GM20000 (cell line): ENCODE data around the gene KLF6.
A peak's percentile ranks its signal among the peaks of the same experiment; 100 is the strongest.

Experiments
- DNase-seq: peaks from one replicate; pipeline ENCODE4 v3.0.0; 2012; ENCODE audit warnings: low spot score
- TF ChIP-seq, protein P1 (sequence below): IDR thresholded peaks from 2 replicates; pipeline ENCODE4 v1.5.1; 2012; ENCODE audit warnings: mild to moderate bottlenecking, control low read depth; ENCODE audit errors: extremely low read depth, missing control alignments

Gene KLF6

DNA sequence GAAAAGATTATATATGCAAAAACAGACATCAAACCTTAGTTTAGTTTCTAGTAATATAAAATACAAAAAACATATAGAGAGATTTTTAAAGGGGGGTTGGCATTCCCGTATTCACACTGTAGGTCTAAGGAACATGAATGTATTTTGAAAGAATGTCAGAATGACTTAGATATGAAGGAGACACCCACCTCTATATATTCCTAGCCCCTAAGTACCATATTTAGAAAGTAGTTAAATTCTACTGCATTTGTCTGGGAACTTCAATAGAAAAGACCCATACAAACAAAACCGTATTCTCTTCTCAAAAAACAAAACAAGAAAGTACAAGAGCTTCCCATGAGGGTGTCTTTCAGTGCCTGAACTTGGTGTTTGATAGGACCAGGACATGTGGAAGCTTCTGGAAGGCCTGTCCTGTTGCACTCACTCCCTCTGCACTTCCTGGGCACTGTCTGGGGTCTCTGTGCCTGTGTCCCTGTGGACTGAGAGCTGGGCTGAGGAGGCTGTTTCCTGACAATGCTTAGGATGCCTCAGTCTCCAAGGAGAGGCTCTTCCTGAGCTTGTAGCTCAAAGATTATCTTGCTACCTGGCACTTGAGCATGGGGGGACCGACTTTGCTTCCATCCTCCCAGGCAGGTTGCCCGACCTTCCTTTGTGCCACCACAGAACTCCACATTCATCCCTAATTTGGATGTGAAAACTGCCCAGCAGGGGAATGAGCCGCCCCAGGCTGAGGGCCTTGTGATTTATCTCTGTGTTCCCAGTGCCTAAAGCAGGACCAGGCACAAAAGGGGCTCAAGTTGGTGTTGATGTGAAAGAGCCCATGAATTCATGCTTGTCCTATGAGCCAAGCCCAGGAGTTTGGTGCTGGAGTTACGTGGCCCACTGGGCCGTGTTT is 44.4 kb upstream of the KLF6 start:
- TF ChIP-seq, protein P1, sequence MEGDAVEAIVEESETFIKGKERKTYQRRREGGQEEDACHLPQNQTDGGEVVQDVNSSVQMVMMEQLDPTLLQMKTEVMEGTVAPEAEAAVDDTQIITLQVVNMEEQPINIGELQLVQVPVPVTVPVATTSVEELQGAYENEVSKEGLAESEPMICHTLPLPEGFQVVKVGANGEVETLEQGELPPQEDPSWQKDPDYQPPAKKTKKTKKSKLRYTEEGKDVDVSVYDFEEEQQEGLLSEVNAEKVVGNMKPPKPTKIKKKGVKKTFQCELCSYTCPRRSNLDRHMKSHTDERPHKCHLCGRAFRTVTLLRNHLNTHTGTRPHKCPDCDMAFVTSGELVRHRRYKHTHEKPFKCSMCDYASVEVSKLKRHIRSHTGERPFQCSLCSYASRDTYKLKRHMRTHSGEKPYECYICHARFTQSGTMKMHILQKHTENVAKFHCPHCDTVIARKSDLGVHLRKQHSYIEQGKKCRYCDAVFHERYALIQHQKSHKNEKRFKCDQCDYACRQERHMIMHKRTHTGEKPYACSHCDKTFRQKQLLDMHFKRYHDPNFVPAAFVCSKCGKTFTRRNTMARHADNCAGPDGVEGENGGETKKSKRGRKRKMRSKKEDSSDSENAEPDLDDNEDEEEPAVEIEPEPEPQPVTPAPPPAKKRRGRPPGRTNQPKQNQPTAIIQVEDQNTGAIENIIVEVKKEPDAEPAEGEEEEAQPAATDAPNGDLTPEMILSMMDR, result no peak
- DNase-seq, result no peak

DNA sequence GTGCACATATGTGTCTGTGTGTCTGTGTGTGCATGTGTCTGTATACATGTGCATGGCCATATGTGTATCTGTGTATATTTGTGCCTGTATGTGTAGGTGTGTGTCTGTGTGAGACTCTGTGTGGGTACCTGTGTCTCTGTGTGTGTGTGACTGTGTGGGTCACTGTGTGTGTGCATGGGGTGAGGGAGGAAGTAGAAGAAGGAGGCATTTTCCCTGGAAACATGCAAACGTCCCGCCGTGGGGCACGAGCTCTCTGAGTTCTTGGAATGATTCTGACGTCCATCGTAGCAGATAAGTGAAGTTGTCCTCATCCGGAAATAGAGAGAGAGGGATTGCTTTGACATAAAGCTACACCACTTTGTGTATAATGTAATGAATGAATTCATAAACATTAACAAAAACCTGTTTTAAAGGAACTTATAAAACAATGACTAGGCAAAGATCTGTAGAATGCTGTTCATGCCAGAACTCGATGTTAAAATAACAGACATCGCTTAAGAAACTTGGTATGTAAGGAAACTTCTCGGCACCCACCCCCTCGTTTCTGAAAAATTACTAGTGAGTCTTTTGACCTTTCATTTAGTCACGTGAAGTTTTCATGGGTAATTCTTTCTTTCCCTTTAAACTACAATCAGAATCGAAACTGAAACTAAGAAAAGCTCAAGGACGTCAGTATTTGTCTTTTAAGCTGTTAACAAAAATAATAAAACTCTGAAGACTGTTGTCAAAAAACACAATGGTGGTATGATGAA is 43.6 kb upstream of the KLF6 start:
- TF ChIP-seq, protein P1, result no peak
- DNase-seq, result peak; percentile 46

DNA sequence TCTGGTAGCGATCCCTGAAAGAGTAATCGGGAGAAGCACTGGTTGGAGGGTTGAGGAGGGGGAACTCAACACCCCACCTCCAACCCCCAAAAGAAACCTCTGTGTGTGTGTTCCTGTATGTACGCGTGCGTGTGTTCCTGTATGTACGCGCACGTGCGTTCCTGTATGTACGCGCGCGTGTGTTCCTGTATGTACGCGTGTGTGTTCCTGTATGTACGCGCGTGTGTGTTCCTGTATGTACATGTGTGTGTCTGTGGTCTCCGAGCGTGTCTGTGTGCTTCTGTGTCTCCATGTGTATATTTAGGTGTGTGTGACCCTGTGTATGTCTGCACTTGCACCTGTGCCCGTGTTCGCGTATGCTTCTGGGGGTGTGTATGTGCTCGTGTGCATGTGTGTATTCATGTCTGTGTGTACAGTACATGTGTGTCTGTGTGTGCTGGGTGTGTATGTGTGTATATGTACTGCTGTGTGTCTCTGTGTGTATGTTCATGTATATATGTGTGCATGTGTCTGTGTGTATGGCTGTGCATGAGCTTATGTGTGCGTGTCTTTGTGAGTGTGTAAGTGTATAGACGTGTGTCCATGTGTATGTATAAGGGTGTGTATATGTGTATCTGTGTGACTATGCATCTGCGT is 42.9 kb upstream of the KLF6 start:
- no peak for DNase-seq
- TF ChIP-seq, protein P1, result no peak

DNA sequence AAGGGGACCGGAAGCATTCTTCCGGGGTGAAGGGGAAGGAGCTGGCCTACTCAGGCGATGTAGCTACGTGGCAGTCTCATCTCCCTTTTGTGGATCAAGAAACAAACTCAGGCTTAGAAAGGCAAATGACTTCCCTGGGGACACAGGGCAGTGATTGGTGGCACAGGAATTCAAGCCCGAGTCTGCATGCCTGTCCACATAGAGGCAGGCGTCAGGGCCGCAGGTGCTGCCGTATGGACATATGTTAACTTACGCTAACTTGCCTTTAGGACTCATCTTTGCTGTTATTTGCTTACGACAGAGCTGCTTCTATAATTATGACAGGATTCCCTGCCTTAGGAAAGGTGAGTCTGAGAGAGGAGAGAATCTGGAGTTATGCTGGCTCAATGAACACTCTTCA is 42.3 kb upstream of the KLF6 start:
- TF ChIP-seq, protein P1, result no peak
- no peak for DNase-seq

DNA sequence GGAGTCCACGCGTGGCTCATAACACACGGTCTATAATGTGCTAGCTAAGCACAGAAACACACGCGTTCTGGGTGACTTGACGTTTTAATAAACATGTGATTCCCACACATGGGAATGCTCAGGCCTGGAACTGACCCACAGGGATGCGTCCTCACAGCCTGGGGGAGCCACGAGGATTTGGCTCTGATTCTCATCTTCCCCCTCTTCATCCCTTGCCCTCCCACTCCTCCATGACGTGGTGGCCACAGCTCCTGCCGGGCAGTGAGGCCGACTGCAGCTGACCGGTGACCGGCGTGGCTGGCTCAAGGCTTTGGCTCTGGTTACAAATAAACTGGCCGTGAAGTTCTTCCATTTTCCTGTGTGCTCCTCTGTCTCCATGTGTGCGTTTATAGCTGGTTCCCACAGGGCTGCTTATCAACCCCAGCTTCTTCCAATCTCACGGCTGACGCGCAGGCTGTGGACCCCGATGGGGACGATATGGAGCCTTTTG is 40.9 kb upstream of the KLF6 start:
- TF ChIP-seq, protein P1, result no peak
- no peak for DNase-seq

DNA sequence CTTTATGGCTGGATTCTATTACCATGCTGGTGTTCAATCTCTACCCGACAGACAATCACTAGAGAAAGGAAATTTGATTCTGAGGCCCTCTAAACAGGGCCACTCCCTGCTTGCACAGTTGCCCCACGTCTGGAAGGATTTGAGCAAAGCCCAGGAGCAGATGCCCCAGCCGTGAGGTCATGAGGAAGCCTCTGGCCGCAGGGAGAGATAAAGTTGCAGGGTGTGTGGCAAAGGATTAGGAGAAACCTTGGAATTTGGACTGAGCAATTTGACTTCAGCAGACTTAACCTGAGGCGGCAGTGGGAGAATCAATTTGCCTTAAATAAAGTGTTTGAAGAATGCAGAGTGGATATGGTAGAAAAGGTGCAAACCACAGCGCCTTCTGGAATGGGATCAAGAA is 40.2 kb upstream of the KLF6 start:
- TF ChIP-seq, protein P1, result no peak
- DNase-seq, result no peak
